Upper lobe of right lung (tissue), 1 donor: Measurements from ENCODE around the gene ENTREP3. TPM values are rescaled to one million over a fixed set of nuclear protein-coding genes. Genes with fewer than 3 reads are reported as not detected.
A peak's percentile ranks its signal among the peaks of the same experiment; 100 is the strongest.

Experiments
- ATAC-seq: fragments of 200-7000 bp; cut with Tn5 transposase; one replicate; pipeline ENCODE4 v1.9.1; 2020; ENCODE audit warnings: mild to moderate bottlenecking, moderate library complexity
- DNase-seq: peaks from one replicate; pipeline ENCODE4 v3.0.0-alpha.2; 2020
- H3K27ac ChIP-seq: fragments of 200-600 bp; one replicate; pipeline ENCODE4 v1.8.0; 2022
- H3K27me3 ChIP-seq: fragments of 200-600 bp; one replicate; pipeline ENCODE4 v1.8.0; 2022; ENCODE audit warnings: mild to moderate bottlenecking
- H3K36me3 ChIP-seq: fragments of 200-600 bp; one replicate; pipeline ENCODE4 v1.8.0; 2022
- H3K4me1 ChIP-seq: fragments of 200-600 bp; one replicate; pipeline ENCODE4 v1.8.0; 2022
- H3K4me3 ChIP-seq: fragments of 200-600 bp; one replicate; pipeline ENCODE4 v1.8.0; 2022; ENCODE audit warnings: mild to moderate bottlenecking
- H3K9me3 ChIP-seq: fragments of 200-600 bp; one replicate; pipeline ENCODE4 v1.8.0; 2022
- intact Hi-C: fragments of 100-400 bp; cut with DNase I; formaldehyde crosslinking; loops from one replicate; pipeline ENCODE4 v1.11.0; 2022
- total RNA-seq: library from RNA; stranded (reverse); fragmentation: NEBNext Ultra II Directional; extraction: Animal tissue kit (Norgen Biotek cat#: 25700); gene quantifications from one replicate; pipeline ENCODE4 v1.2.1, GENCODE V29; 2021
- TF ChIP-seq, protein P1 (sequence below): fragments of 200-600 bp; IDR thresholded peaks from one replicate; pipeline ENCODE4 v1.8.0; 2022; ENCODE audit warnings: antibody characterized with exemption
- donor health status: DM: no; HTN: yes; CAD: no; lungs with severe emphysema.

ENTREP3 gene
- total RNA-seq, 1 donor from 2014 or later = 27.8 TPM

DNA sequence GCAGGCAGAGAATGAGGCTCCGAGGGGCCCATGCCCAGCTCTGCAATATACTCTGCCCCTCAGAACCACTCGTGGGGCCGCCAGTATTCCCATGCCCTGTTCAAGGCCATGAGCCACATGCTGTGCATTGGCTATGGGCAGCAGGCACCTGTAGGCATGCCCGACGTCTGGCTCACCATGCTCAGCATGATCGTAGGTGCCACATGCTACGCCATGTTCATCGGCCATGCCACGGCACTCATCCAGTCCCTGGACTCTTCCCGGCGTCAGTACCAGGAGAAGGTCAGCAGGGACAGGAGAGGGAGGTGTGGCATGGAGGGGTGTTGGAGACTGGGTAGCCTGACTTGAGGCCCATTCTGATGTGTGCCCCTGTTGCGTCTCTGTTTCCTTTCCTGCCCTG, 29.2 kb upstream of the ENTREP3 start:
- ATAC-seq (no peak), DNase-seq (no peak)
- Histone ChIP-seq H3K9me3 (no peaks in the 10 kb centered on the region), H3K27ac (no peak overlapping the region), H3K4me1 (no peaks in the 10 kb centered on the region), H3K4me3 (no peak overlapping the region), H3K27me3 (no peaks in the 10 kb centered on the region), H3K36me3 (no peaks in the 10 kb centered on the region)
- TF ChIP-seq, protein P1, sequence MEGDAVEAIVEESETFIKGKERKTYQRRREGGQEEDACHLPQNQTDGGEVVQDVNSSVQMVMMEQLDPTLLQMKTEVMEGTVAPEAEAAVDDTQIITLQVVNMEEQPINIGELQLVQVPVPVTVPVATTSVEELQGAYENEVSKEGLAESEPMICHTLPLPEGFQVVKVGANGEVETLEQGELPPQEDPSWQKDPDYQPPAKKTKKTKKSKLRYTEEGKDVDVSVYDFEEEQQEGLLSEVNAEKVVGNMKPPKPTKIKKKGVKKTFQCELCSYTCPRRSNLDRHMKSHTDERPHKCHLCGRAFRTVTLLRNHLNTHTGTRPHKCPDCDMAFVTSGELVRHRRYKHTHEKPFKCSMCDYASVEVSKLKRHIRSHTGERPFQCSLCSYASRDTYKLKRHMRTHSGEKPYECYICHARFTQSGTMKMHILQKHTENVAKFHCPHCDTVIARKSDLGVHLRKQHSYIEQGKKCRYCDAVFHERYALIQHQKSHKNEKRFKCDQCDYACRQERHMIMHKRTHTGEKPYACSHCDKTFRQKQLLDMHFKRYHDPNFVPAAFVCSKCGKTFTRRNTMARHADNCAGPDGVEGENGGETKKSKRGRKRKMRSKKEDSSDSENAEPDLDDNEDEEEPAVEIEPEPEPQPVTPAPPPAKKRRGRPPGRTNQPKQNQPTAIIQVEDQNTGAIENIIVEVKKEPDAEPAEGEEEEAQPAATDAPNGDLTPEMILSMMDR = no peak
- intact Hi-C loops = no loop called here

DNA sequence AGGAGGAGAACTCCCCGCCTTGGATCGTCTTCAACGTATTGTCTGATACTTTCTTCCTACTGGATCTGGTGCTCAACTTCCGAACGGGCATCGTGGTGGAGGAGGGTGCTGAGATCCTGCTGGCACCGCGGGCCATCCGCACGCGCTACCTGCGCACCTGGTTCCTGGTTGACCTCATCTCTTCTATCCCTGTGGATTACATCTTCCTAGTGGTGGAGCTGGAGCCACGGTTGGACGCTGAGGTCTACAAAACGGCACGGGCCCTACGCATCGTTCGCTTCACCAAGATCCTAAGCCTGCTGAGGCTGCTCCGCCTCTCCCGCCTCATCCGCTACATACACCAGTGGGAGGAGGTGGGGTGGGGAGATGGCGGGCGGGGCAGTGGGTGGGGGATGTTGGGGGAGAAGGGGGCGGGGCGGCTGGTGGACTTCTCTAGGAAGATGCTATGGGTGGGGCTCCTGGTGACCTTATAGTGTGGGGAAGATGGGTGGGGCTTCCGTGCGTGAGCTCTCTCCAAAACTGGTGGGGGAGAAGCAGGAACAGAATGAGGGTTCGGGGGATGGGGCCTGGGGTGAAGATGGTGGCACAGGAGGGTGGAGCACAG, 27.3 kb upstream of the ENTREP3 start:
- DNase-seq = no peak

DNA sequence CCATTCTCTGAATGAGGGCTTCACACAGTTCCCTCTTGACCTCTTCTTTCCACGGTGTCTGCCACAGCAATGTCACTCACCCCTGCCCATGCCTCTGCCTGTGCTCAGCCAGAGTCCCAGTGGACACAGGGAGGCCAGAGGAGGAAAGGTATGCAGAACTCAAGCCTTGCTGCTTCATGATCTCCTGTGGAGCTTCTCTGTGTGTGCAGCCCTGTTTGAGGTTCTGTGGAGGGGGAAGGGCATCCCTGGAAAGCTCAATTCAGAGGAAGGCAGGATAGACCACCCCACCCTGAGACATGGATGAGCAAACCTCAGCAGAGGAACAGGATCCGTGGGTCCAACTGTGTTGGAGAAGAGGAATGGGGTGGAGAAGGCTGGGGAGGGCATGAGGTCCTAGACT, 24.0 kb upstream of the ENTREP3 start:
- Histone ChIP-seq H3K27ac (no peak overlapping the region), H3K4me3 (no peak overlapping the region), H3K36me3 (no peaks in the 10 kb centered on the region), H3K27me3 (no peaks in the 10 kb centered on the region), H3K9me3 (no peaks in the 10 kb centered on the region), H3K4me1 (peaks cover 13% of the 10 kb centered on the region)
- no peak for ATAC-seq
- intact Hi-C loops = no loop called here
- no peak for DNase-seq
- TF ChIP-seq, protein P1 = no peak

More for the DNA sequence above, 27.3 kb upstream of the ENTREP3 start:
- peaks cover 7% of the 10 kb centered on the region for H3K4me1 ChIP-seq
- intact Hi-C loops = no loop called here
- no peak overlapping the region for H3K4me3 ChIP-seq
- no peaks in the 10 kb centered on the region for H3K27me3 ChIP-seq
- no peaks in the 10 kb centered on the region for H3K36me3 ChIP-seq
- TF ChIP-seq, protein P1 = no peak
- ATAC-seq = no peak
- no peaks in the 10 kb centered on the region for H3K9me3 ChIP-seq
- no peak overlapping the region for H3K27ac ChIP-seq

DNA sequence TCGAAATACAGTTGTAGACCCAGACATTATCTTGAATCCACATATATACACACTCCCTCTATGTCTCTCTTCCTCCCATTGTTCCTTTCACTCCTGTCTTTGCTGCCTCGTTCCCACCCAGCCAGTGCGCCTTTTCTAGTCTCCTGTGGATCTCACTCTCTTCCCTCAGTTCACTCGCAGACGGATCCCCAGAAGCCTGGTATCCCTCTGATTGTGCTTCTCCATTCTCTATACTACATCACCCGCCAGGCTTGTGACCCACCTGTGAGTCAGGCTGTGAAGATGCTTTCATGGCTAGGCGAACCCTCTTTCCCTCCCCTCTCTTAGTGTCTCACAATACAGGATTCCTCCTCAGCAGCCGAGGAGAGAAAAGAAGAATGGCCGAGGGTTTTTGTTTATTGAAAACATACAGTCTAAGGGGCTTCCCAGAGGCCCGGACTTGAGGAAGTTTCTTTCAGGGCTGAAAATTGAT, 23.4 kb upstream of the ENTREP3 start:
- H3K36me3 ChIP-seq = no peaks in the 10 kb centered on the region
- no peak overlapping the region for H3K4me3 ChIP-seq
- DNase-seq (no peak), ATAC-seq (no peak)
- TF ChIP-seq, protein P1 = no peak
- H3K27ac ChIP-seq = no peak overlapping the region
- intact Hi-C loops = no loop called here
- H3K27me3 ChIP-seq = no peaks in the 10 kb centered on the region
- peaks cover 15% of the 10 kb centered on the region for H3K4me1 ChIP-seq
- H3K9me3 ChIP-seq = no peaks in the 10 kb centered on the region

DNA sequence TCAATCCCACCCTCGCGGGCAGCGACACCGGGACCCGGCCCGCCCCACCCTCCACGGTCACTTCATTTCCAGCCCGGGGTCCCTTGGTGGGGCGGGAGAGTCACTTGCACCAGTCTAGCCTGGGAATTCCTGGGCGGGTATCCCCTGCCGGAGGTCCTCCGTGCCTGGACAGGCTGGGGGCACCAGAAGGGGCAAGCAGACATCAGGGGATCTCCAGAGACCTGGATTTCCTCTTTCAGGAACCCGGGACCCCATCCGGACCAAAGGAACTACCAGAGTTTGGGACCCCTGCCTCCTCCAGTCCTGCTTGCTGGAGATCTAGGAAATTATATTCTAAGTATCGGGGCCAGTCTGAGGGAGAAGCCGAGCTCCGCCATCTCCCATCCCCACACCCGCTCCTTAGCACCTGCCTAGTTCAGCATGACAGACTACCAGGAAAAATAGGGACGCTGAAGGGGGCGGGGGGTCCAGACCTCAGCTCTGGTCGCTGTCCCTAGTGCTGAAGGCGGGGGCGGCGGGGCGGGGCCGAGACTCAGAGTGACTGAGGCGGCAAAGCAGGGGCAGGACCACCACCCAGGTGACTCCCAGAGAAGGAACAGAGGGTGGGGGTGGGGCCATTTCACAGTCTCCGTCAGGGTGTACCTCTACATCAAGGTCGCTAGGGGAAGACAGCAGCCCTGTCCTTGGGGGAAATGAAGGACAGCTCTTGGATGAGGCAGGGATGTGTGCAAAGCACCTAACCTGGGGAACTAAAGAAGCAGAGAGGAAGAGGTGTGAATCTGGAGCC, 22.8 kb upstream of the ENTREP3 start:
- Histone ChIP-seq H3K27me3 (no peaks in the 10 kb centered on the region), H3K9me3 (no peaks in the 10 kb centered on the region), H3K4me1 (peaks cover 16% of the 10 kb centered on the region), H3K36me3 (no peaks in the 10 kb centered on the region), H3K4me3 (peak overlapping the region; percentile 79), H3K27ac (no peak overlapping the region)
- ATAC-seq (peak; percentile 2), DNase-seq (peak; percentile 79)
- intact Hi-C loops = no loop called here
- TF ChIP-seq, protein P1 = peak; percentile 29
